LHCN-M2 (cell line): ENCODE measurements around the gene GGTLC1. TPM values are rescaled to one million over a fixed set of nuclear protein-coding genes. Genes with fewer than 3 reads are reported as not detected.

Experiments used
- DNase-seq: peaks from one replicate; pipeline ENCODE4 v3.0.0-alpha.2; 2012; ENCODE audit warnings: low read depth
- polyA plus RNA-seq: library from polyadenylated mRNA; unstranded; fragments of >200 nt; gene quantifications from one replicate; pipeline ENCODE4 v1.2.1, GENCODE V29; 2012; ENCODE audit warnings: missing spikeins
- total RNA-seq: library from RNA; depleted of rRNA; stranded (reverse); fragments of >200 nt; gene quantifications from 2 replicates; pipeline ENCODE4 v1.2.3, GENCODE V29; 2014; rRNA removed

Gene GGTLC1
- total RNA-seq: not detected in 2 replicates
- not detected for polyA plus RNA-seq

- DNase-seq: no peak
These were observed at the start of gene GGTLC1 for GRCh38 chr20:23988561-23988960. Gene GGTLC1 (minus strand): TSS chr20:23988779. CDS start chr20:23986611, 2,168 bp downstream.

GRCh38 chr20:24034820-24035219 is 46.2 kb upstream of the GGTLC1 start:
- no peak for DNase-seq

- no peak for DNase-seq
These were observed 45.0 kb upstream of the GGTLC1 start for GRCh38 chr20:24033565-24033964.

- no peak for DNase-seq
These were observed 44.6 kb upstream of the GGTLC1 start for GRCh38 chr20:24033151-24033550.

GRCh38 chr20:24032400-24032898 is 43.9 kb upstream of the GGTLC1 start:
- no peak for DNase-seq

- DNase-seq: no peak
These were observed 38.6 kb upstream of the GGTLC1 start for GRCh38 chr20:24027229-24027628.

GRCh38 chr20:24022621-24023180 is 34.1 kb upstream of the GGTLC1 start:
- no peak for DNase-seq

- DNase-seq: no peak
These were observed 30.2 kb upstream of the GGTLC1 start for GRCh38 chr20:24018796-24019195.

GRCh38 chr20:24017458-24017755 is 28.8 kb upstream of the GGTLC1 start:
- DNase-seq: no peak

GRCh38 chr20:24016607-24017457 is 28.3 kb upstream of the GGTLC1 start:
- DNase-seq: no peak

- DNase-seq: no peak
These were observed 25.4 kb upstream of the GGTLC1 start for GRCh38 chr20:24013953-24014352.

- DNase-seq: no peak
These were observed 22.7 kb upstream of the GGTLC1 start for GRCh38 chr20:24011282-24011681.

GRCh38 chr20:24007758-24008157 is 19.2 kb upstream of the GGTLC1 start:
- no peak for DNase-seq

GRCh38 chr20:24007073-24007595 is 18.6 kb upstream of the GGTLC1 start:
- no peak for DNase-seq

GRCh38 chr20:24006626-24007025 is 18.0 kb upstream of the GGTLC1 start:
- DNase-seq: no peak

GRCh38 chr20:24004471-24004870 is 15.9 kb upstream of the GGTLC1 start:
- no peak for DNase-seq

GRCh38 chr20:24002896-24003295 is 14.3 kb upstream of the GGTLC1 start:
- no peak for DNase-seq

- DNase-seq: no peak
These were observed 13.3 kb upstream of the GGTLC1 start for GRCh38 chr20:24001712-24002405.

- DNase-seq: no peak
These were observed 10.3 kb upstream of the GGTLC1 start for GRCh38 chr20:23998844-23999243.

- DNase-seq: no peak
These were observed 9.8 kb upstream of the GGTLC1 start for GRCh38 chr20:23998392-23998791.

GRCh38 chr20:23995905-23996666 is 7.5 kb upstream of the GGTLC1 start:
- DNase-seq: peak; percentile 14
